IPS-15b (cell line): Measurements from ENCODE around the gene SRBD1.

ENCODE experiments used
- H3K27me3 ChIP-seq: one replicate; pipeline ENCODE4 v1.6.1; 2013; ENCODE audit warnings: low read length; ENCODE audit not compliant: control insufficient read depth, insufficient read depth
- H3K36me3 ChIP-seq: one replicate; pipeline ENCODE4 v1.6.1; 2013; ENCODE audit warnings: low read length; ENCODE audit not compliant: control insufficient read depth, insufficient read depth
- H3K4me1 ChIP-seq: one replicate; pipeline ENCODE4 v1.6.1; 2013; ENCODE audit warnings: mild to moderate bottlenecking, low read length; ENCODE audit not compliant: control insufficient read depth, insufficient read depth
- H3K4me3 ChIP-seq: one replicate; pipeline ENCODE4 v1.5.1; 2013; ENCODE audit warnings: low read depth, low read length
- H3K9ac ChIP-seq: one replicate; pipeline ENCODE4 v1.6.1; 2013; ENCODE audit warnings: low read depth, mild to moderate bottlenecking, low read length
- H3K9me3 ChIP-seq: one replicate; pipeline ENCODE4 v1.6.1; 2013; ENCODE audit warnings: mild to moderate bottlenecking, low read length; ENCODE audit not compliant: control insufficient read depth, insufficient read depth

SRBD1 gene

DNA sequence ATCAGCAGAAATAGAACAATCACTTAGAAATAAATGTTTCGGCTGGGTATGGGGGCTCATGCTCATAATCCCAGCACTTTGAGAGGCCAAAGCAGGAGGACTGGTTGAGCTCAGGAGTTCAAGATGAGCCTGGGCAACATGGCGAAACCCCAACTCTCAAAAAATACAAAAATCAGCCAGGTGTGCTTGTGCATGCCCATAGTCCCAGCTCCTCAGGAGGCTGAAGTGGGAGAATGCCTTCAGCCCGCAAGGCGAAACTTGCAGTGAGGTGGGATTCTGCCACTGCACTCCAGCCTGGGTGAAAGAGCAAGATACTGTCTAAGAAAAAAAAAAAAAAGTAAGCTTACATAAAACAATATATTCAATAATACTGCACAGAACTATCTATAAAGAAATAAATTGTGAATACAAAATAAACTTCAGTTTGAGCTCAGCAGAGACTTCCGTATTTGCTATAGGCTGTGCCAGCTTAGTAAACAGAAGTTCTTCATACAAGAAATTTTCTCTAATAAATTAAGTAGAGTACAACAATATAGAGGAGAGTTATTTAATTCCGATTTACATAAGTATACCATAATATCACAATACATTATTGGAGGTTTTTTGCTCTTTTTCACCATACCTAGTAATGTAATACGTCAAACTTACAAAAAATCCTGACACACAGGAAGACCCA lies 43.6 kb downstream of the SRBD1 start:
- Histone ChIP-seq H3K27me3 (no peaks in the 10 kb centered on the region), H3K9ac (no peak overlapping the region), H3K9me3 (no peaks in the 10 kb centered on the region), H3K4me1 (peaks cover 10% of the 10 kb centered on the region), H3K4me3 (no peak overlapping the region), H3K36me3 (no peaks in the 10 kb centered on the region)

- H3K4me3 ChIP-seq = no peak overlapping the region
- H3K36me3 ChIP-seq = no peaks in the 10 kb centered on the region
- no peaks in the 10 kb centered on the region for H3K9me3 ChIP-seq
These were observed 51.6 kb downstream of the SRBD1 start for GRCh38 chr2:45559436-45559835.

DNA sequence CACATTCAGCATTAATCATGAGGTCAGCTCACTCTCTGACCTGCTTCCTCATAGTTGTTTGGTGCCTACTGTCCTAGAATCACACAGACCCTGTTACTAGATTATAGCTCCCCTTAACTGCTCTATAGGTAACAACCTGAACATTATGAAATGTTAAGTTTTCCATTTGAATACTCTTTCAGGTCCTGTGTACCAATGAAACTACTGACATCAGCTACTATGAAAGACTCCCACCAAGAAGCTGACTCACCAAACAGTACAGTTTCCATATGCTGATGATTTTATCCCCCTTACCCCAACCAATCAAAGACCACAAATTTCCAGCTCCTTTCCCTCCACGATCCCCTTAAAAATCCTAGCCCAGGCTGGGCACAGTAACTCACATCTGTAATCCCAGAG lies 56.3 kb downstream of the SRBD1 start:
- no peaks in the 10 kb centered on the region for H3K36me3 ChIP-seq
- no peaks in the 10 kb centered on the region for H3K9me3 ChIP-seq
- H3K9ac ChIP-seq = no peak overlapping the region
- H3K4me3 ChIP-seq = no peak overlapping the region
- H3K27me3 ChIP-seq = no peaks in the 10 kb centered on the region
- peaks cover 7% of the 10 kb centered on the region for H3K4me1 ChIP-seq

More at GRCh38 chr2:45559436-45559835, 51.6 kb downstream of the SRBD1 start:
- no peaks in the 10 kb centered on the region for H3K27me3 ChIP-seq
- no peak overlapping the region for H3K9ac ChIP-seq
- H3K4me1 ChIP-seq = peaks cover 5% of the 10 kb centered on the region

DNA sequence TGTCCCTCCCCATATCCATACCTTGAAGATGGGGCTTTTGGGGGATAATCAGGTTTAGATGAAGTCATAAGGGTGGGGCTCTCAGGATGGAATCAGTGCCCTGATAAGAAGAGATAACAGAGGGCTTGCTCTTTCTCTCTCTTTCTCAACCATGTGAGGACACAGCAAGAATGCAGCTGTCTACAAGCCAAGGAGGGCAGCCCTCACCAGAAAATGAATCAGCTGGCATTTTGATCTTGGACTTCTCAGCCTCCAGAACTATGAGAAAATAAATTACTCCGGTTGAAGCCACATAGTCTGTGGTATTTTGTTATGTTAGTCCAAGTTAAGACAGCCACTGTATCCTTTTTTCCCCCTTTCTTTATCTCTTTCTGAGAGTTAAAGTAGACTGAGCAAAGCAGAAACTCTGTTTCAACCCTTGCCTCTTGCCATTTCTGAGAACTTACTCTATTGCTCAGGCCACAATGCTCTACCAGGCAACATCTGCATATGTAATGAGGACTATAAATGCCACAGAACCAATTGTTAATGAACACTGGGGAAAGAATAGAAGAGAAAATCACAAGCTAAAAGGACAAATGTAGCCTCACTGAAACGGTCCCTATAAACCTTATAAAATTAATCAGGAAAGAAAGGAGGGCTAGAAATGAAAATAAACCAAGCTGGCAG lies 56.9 kb downstream of the SRBD1 start:
- no peak overlapping the region for H3K9ac ChIP-seq
- H3K9me3 ChIP-seq = no peaks in the 10 kb centered on the region
- no peaks in the 10 kb centered on the region for H3K36me3 ChIP-seq
- no peaks in the 10 kb centered on the region for H3K27me3 ChIP-seq
- H3K4me3 ChIP-seq = no peak overlapping the region
- H3K4me1 ChIP-seq = peaks cover 7% of the 10 kb centered on the region

DNA sequence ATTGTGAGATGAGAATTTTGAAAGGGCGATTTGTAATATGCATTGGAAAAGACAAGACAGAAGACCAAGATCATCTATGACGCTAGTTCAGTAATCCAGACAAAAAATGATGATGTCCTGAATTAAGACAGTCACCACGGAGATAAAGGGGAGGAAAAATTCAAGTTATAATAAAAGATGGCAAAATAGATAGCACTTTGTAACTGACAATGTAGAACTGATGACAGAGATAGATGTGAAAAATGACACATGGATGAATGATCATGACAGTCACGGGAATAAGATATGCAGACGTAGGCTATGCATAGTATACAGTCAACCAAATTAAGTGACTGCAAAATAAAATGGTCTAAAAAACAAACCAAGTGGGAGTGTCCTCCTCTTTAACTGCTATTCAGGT lies 59.2 kb downstream of the SRBD1 start:
- Histone ChIP-seq H3K9me3 (no peaks in the 10 kb centered on the region), H3K27me3 (no peaks in the 10 kb centered on the region), H3K4me1 (peaks cover 7% of the 10 kb centered on the region), H3K9ac (no peak overlapping the region), H3K36me3 (no peaks in the 10 kb centered on the region), H3K4me3 (no peak overlapping the region)

DNA sequence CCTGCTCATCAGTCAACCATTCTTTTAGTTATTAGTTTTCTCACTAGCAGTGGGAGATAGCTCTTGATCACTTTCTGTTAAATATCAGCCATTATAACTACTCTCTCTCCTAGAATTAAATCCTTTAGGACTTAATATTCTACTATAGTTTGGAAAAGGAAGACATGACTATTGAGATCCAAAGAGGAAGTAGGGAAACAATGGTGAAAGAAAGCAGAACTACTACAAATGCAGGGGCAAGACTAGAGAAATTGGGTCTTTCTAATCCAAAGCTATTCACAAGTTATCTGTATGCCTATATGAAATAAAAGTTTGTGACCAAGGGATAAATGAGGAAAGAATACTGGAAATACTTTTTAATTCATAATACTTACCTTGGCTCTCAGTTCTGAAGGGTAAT lies 65.1 kb downstream of the SRBD1 start:
- no peak overlapping the region for H3K4me3 ChIP-seq
- peaks cover 20% of the 10 kb centered on the region for H3K36me3 ChIP-seq
- no peaks in the 10 kb centered on the region for H3K4me1 ChIP-seq
- H3K27me3 ChIP-seq = no peaks in the 10 kb centered on the region
- H3K9me3 ChIP-seq = peaks cover 7% of the 10 kb centered on the region
- no peak overlapping the region for H3K9ac ChIP-seq

DNA sequence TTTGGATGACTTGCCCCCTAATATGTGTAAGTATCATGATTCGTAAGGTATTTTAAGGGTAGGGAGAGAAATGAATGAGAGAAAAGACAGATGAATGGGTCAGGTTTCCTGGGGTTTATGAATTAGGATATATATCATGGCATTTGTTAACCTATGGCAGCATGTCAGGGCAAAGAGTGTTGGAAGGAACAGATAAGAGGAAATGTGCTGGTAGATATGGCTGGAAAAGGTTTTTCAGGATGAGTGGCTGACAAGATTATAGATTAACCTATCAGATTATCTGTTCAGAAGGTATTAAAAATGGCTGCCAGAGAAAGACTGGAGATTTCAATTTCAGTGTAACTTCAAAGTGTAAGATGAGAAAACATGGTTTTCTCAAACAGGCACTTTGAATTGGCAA lies 67.8 kb downstream of the SRBD1 start:
- H3K4me3 ChIP-seq = no peak overlapping the region
- no peaks in the 10 kb centered on the region for H3K27me3 ChIP-seq
- H3K4me1 ChIP-seq = no peaks in the 10 kb centered on the region
- H3K36me3 ChIP-seq = peaks cover 23% of the 10 kb centered on the region
- H3K9me3 ChIP-seq = peaks cover 9% of the 10 kb centered on the region
- no peak overlapping the region for H3K9ac ChIP-seq

DNA sequence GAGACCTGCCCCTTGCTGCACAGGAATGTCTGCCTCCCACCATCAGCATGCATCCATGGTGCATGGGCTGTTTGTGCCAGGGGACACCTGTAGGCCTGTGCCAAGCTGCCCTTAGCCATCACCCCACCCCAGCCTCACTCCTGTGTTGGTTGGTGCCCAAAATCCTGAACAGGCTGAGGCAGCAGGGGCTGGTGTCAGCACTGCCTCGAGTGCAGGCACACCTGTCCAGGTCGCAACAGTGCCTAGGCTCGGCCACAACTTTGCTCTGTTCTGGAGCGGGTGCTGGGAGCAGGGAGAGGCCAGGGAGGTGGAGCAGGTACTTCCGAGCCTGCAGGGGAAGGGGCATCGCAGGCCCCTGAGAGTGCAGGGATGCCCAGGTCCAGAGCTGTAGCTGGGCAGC lies 69.1 kb downstream of the SRBD1 start:
- Histone ChIP-seq H3K9me3 (peaks cover 9% of the 10 kb centered on the region), H3K36me3 (peaks cover 23% of the 10 kb centered on the region), H3K27me3 (no peaks in the 10 kb centered on the region), H3K9ac (no peak overlapping the region), H3K4me3 (no peak overlapping the region), H3K4me1 (no peaks in the 10 kb centered on the region)

- H3K36me3 ChIP-seq = peaks cover 21% of the 10 kb centered on the region
- no peaks in the 10 kb centered on the region for H3K4me1 ChIP-seq
- peaks cover 9% of the 10 kb centered on the region for H3K9me3 ChIP-seq
- no peak overlapping the region for H3K9ac ChIP-seq
- H3K27me3 ChIP-seq = no peaks in the 10 kb centered on the region
- no peak overlapping the region for H3K4me3 ChIP-seq
These were observed 69.6 kb downstream of the SRBD1 start for GRCh38 chr2:45541450-45541849.

DNA sequence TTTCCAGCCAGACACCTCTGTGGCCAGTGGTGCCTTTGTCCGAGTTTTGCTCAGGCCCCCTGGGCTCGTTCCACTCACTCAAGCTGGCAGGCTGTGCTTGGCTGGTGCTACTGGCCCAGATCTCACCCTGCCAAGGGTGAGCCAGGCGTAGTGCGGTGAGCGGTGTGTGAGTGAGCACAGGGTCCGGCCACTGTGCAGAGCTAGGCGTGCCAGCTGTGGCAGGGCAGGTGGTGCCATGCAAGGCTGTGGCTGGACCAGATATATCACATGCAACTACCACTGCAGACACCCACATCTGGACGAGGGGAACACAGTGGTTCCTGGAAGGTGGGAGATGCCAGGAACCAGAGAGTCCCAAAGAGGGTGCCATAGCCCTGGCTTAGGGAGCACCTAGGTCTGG lies 70.1 kb downstream of the SRBD1 start:
- H3K9ac ChIP-seq = no peak overlapping the region
- no peak overlapping the region for H3K4me3 ChIP-seq
- peaks cover 21% of the 10 kb centered on the region for H3K36me3 ChIP-seq
- no peaks in the 10 kb centered on the region for H3K4me1 ChIP-seq
- peaks cover 9% of the 10 kb centered on the region for H3K9me3 ChIP-seq
- no peaks in the 10 kb centered on the region for H3K27me3 ChIP-seq

- Histone ChIP-seq H3K9ac (no peak overlapping the region), H3K4me1 (no peaks in the 10 kb centered on the region), H3K36me3 (no peaks in the 10 kb centered on the region), H3K27me3 (no peaks in the 10 kb centered on the region), H3K9me3 (no peaks in the 10 kb centered on the region), H3K4me3 (no peak overlapping the region)
These were observed 77.3 kb downstream of the SRBD1 start for GRCh38 chr2:45533771-45534170.

- H3K27me3 ChIP-seq = no peaks in the 10 kb centered on the region
- no peak overlapping the region for H3K4me3 ChIP-seq
- no peaks in the 10 kb centered on the region for H3K36me3 ChIP-seq
- H3K4me1 ChIP-seq = no peaks in the 10 kb centered on the region
- H3K9me3 ChIP-seq = no peaks in the 10 kb centered on the region
- H3K9ac ChIP-seq = no peak overlapping the region
These were observed 78.9 kb downstream of the SRBD1 start for GRCh38 chr2:45532181-45532580.
